ENCODE measurements around the gene UNC5C. TPM values are rescaled to one million over a fixed set of nuclear protein-coding genes. Genes with fewer than 3 reads are reported as not detected.

UNC5C gene
- total RNA-seq, 1 experiment from 2014 or later = not detected

GRCh38 chr4:95387719-95388118 is 161.1 kb downstream of the UNC5C start:
- no peak overlapping the region for H3K27ac Mint-ChIP-seq (ENCODE audit: unreplicated experiment)
- Histone ChIP-seq H3K27me3 (replicated peaks; ENCODE audit: control insufficient read depth, insufficient read depth, low read length) (no peaks in the 10 kb centered on the region), H3K9me3 (no peaks in the 10 kb centered on the region; the same call in 1 of the 2 replicates), H3K4me3 (ENCODE audit: low read depth, low read length) (no peak overlapping the region), H3K4me1 (peaks cover 40% of the 10 kb centered on the region), H3K36me3 (ENCODE audit: control insufficient read depth, insufficient read depth, low read length) (no peaks in the 10 kb centered on the region)
- intact Hi-C loops (cut with micrococcal nuclease; ENCODE audit: unreplicated experiment) = loop anchor here (2.0 to 10.0 kb wide), 2 partner anchors 29 to 163 kb away; no protein-coding TSS in a partner anchor
- TF ChIP-seq, protein P1, sequence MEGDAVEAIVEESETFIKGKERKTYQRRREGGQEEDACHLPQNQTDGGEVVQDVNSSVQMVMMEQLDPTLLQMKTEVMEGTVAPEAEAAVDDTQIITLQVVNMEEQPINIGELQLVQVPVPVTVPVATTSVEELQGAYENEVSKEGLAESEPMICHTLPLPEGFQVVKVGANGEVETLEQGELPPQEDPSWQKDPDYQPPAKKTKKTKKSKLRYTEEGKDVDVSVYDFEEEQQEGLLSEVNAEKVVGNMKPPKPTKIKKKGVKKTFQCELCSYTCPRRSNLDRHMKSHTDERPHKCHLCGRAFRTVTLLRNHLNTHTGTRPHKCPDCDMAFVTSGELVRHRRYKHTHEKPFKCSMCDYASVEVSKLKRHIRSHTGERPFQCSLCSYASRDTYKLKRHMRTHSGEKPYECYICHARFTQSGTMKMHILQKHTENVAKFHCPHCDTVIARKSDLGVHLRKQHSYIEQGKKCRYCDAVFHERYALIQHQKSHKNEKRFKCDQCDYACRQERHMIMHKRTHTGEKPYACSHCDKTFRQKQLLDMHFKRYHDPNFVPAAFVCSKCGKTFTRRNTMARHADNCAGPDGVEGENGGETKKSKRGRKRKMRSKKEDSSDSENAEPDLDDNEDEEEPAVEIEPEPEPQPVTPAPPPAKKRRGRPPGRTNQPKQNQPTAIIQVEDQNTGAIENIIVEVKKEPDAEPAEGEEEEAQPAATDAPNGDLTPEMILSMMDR (IDR thresholded peaks at IDR 0.05; ENCODE audit: insufficient read depth in 1 of 2, low read depth in 1 of 2, low read length in 1 of 2, severe bottlenecking in 1 of 2, unreplicated experiment in 1 of 2) = no peak
- no peak for DNase-seq
- POLR2A ChIA-PET = no interaction called here
- H3K36me3 Mint-ChIP-seq (ENCODE audit: insufficient read depth, unreplicated experiment) = no peaks in the 10 kb centered on the region
- peaks cover 29% of the 10 kb centered on the region for H3K4me1 Mint-ChIP-seq (ENCODE audit: low read depth, unreplicated experiment)
- no peak overlapping the region for H3K4me3 Mint-ChIP-seq (ENCODE audit: unreplicated experiment)
- H3K9me3 Mint-ChIP-seq (ENCODE audit: unreplicated experiment) = peaks cover 12% of the 10 kb centered on the region
- BruUV-seq (replicated peaks) = no TSS peak
- CTCF ChIA-PET = no interaction called here
- no peaks in the 10 kb centered on the region for H3K27me3 Mint-ChIP-seq (ENCODE audit: insufficient read depth, unreplicated experiment)

- Histone ChIP-seq H3K4me1 (peaks cover 40% of the 10 kb centered on the region), H3K9me3 (no peaks in the 10 kb centered on the region; the same call in 1 of the 2 replicates), H3K36me3 (ENCODE audit: control insufficient read depth, insufficient read depth, low read length) (no peaks in the 10 kb centered on the region), H3K4me3 (ENCODE audit: low read depth, low read length) (no peak overlapping the region), H3K27me3 (replicated peaks; ENCODE audit: control insufficient read depth, insufficient read depth, low read length) (no peaks in the 10 kb centered on the region)
- H3K27ac Mint-ChIP-seq (ENCODE audit: unreplicated experiment) = peak overlapping the region; percentile 42
- peak; percentile 54 to 61 for DNase-seq
- BruUV-seq (replicated peaks) = no TSS peak
- TF ChIP-seq, protein P1 (IDR thresholded peaks at IDR 0.05; ENCODE audit: insufficient read depth in 1 of 2, low read depth in 1 of 2, low read length in 1 of 2, severe bottlenecking in 1 of 2, unreplicated experiment in 1 of 2) = no peak
- H3K27me3 Mint-ChIP-seq (ENCODE audit: insufficient read depth, unreplicated experiment) = no peaks in the 10 kb centered on the region
- intact Hi-C loops (cut with micrococcal nuclease; ENCODE audit: unreplicated experiment) = loop anchor here (1.0 to 10.0 kb wide), 4 partner anchors 23 to 162 kb away; no protein-coding TSS in a partner anchor
- CTCF ChIA-PET = interaction anchor here (0.7 kb wide), 1 partner anchor 456 kb away, joined by 3 read pairs; no protein-coding TSS in a partner anchor
- peaks cover 12% of the 10 kb centered on the region for H3K9me3 Mint-ChIP-seq (ENCODE audit: unreplicated experiment)
- peak overlapping the region; percentile 10 for H3K4me3 Mint-ChIP-seq (ENCODE audit: unreplicated experiment)
- peaks cover 29% of the 10 kb centered on the region for H3K4me1 Mint-ChIP-seq (ENCODE audit: low read depth, unreplicated experiment)
- POLR2A ChIA-PET = interaction anchor here (0.7 kb wide), 1 partner anchor 71 kb away, joined by 3 read pairs; no protein-coding TSS in a partner anchor
- H3K36me3 Mint-ChIP-seq (ENCODE audit: insufficient read depth, unreplicated experiment) = no peaks in the 10 kb centered on the region
These were observed 162.4 kb downstream of the UNC5C start for GRCh38 chr4:95386410-95386809.

DNA sequence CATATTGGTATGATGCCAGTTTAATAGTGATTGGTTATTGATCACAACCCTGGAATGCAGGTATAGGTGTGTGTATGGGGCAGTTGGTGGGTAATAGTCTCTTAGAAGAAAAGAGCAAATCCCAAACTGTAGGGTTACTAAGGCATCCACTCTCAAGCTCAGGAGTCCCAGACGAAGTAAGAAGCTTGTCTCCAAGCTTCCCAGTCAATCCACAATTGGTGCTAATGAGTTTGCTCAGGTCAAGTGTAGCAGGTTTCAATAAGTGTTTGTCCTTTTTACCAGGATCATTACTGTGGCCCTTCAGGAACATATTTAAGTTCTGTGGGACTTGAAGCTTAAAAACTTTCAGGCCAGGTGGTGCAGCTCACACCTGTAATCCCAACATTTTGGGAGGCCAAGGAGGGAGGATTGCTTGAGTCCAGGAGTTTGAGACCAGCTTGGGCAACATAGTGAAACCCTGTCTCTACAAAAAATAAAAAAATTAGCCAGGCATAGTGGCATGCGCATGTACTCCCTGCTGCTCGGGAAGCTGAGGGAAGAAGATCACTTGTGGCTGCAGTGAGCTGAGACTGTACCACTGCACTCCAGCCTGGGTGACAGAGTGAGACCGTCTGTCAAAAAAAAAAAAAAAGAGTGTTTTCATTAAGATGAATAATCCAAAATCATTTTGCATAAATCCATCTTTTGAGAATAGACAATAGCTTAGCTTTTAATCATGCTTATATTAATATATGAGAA is 166.8 kb downstream of the UNC5C start:
- TF ChIP-seq, protein P1 (IDR thresholded peaks at IDR 0.05; ENCODE audit: insufficient read depth in 1 of 2, low read depth in 1 of 2, low read length in 1 of 2, severe bottlenecking in 1 of 2, unreplicated experiment in 1 of 2) = no peak
- H3K27me3 Mint-ChIP-seq (ENCODE audit: insufficient read depth, unreplicated experiment) = no peaks in the 10 kb centered on the region
- no peak for DNase-seq
- H3K4me1 Mint-ChIP-seq (ENCODE audit: low read depth, unreplicated experiment) = peaks cover 26% of the 10 kb centered on the region
- no TSS peak for BruUV-seq (replicated peaks)
- ChIA-PET CTCF (no interaction called here), POLR2A (no interaction called here)
- intact Hi-C loops (cut with micrococcal nuclease; ENCODE audit: unreplicated experiment) = loop anchor here (10.0 kb wide), 1 partner anchor 157 kb away; no protein-coding TSS in a partner anchor
- Histone ChIP-seq H3K27me3 (replicated peaks; ENCODE audit: control insufficient read depth, insufficient read depth, low read length) (no peaks in the 10 kb centered on the region), H3K9me3 (no peaks in the 10 kb centered on the region; the same call in 1 of the 2 replicates), H3K36me3 (ENCODE audit: control insufficient read depth, insufficient read depth, low read length) (no peaks in the 10 kb centered on the region), H3K4me3 (ENCODE audit: low read depth, low read length) (no peak overlapping the region), H3K4me1 (peaks cover 23% of the 10 kb centered on the region)
- H3K36me3 Mint-ChIP-seq (ENCODE audit: insufficient read depth, unreplicated experiment) = no peaks in the 10 kb centered on the region
- no peak overlapping the region for H3K4me3 Mint-ChIP-seq (ENCODE audit: unreplicated experiment)
- H3K9me3 Mint-ChIP-seq (ENCODE audit: unreplicated experiment) = peaks cover 12% of the 10 kb centered on the region
- no peak overlapping the region for H3K27ac Mint-ChIP-seq (ENCODE audit: unreplicated experiment)
